D721Med (cell line): ENCODE data around the gene PPP4R4.
"Not testable (repeated sequence)": the region's sequence is repeated elsewhere in the genome, so short reads cannot be mapped to it uniquely, and the experiment has no call there.

Source experiments
- DNase-seq: peaks from one replicate; pipeline ENCODE4 v3.0.0; 2011; ENCODE audit warnings: low spot score; ENCODE audit not compliant: insufficient read length
- FAIRE-seq: peaks from 2 replicates; lab custom pipeline; 2011; peaks lifted over from hg19 to GRCh38; lab: Jason Lieb, UNC
- CTCF ChIP-seq: IDR thresholded peaks from 2 replicates; pipeline ENCODE4 v1.5.1; 2012; ENCODE audit warnings: mild to moderate bottlenecking, control low read depth; ENCODE audit not compliant: insufficient read depth; ENCODE audit errors: missing control alignments

The PPP4R4 gene

GRCh38 chr14:94144765-94145164 is 29.4 kb upstream of the PPP4R4 start:
- no peak for TF ChIP-seq CTCF
- FAIRE-seq (no peak), DNase-seq (no peak)

- FAIRE-seq (no peak), DNase-seq (no peak)
- TF ChIP-seq CTCF = no peak
These were observed 28.1 kb upstream of the PPP4R4 start for GRCh38 chr14:94145902-94146527.

GRCh38 chr14:94152676-94153075 is 21.4 kb upstream of the PPP4R4 start:
- TF ChIP-seq CTCF = no peak
- FAIRE-seq (no peak), DNase-seq (no peak)

- DNase-seq (no peak), FAIRE-seq (no peak)
- no peak for TF ChIP-seq CTCF
These were observed 20.3 kb upstream of the PPP4R4 start for GRCh38 chr14:94153750-94154342.

GRCh38 chr14:94156143-94156542 is 18.0 kb upstream of the PPP4R4 start:
- not testable (repeated sequence) for DNase-seq, FAIRE-seq

GRCh38 chr14:94157197-94157596 is 16.9 kb upstream of the PPP4R4 start:
- no peak for FAIRE-seq
- DNase-seq = no peak
- no peak for TF ChIP-seq CTCF

GRCh38 chr14:94158239-94158883 is 15.8 kb upstream of the PPP4R4 start:
- DNase-seq (no peak), FAIRE-seq (no peak)

More at GRCh38 chr14:94158239-94158883, 15.8 kb upstream of the PPP4R4 start:
- no peak for TF ChIP-seq CTCF
